Body of pancreas (tissue), 4 donors: ENCODE data around the gene RTP4. TPM values are rescaled to one million over a fixed set of nuclear protein-coding genes. Genes with fewer than 3 reads are reported as not detected.
A peak's percentile ranks its signal among the peaks of the same experiment; 100 is the strongest.
"Not testable (repeated sequence)": the region's sequence is repeated elsewhere in the genome, so short reads cannot be mapped to it uniquely, and the experiment has no call there.

Experiments
- ATAC-seq: fragments of 150-250 bp; one replicate; pipeline ENCODE4 v1.9.1; 2016
- DNase-seq, 4 donors: peaks; one replicate each; pipeline ENCODE4 v3.0.0-alpha.2; 2019
- H3K27ac ChIP-seq, 4 donors: fragments of 200-600 bp; sonication (generic); 1 replicate in 3 of 4; 2 replicates in 1 of 4; pipeline versions ENCODE4 v1.5.1 to v1.6.1; 2016 to 2019; ENCODE audit warnings: mild to moderate bottlenecking in 1 of 4, mixed read lengths in 1 of 4, moderate library complexity in 1 of 4
- H3K27me3 ChIP-seq, 2 donors: fragments of 200-600 bp; sonication (generic); one replicate each; pipeline ENCODE4 v1.6.0; 2016; ENCODE audit warnings: mild to moderate bottlenecking in 1 of 2
- H3K36me3 ChIP-seq, 2 donors: fragments of 200-600 bp; sonication (generic); replicated peaks in 1 of 2; 2 replicates each; pipeline ENCODE4 v1.5.1; 2016; ENCODE audit warnings: low read depth in 2 of 2; ENCODE audit not compliant: insufficient read depth in 1 of 2
- H3K4me1 ChIP-seq: fragments of 200-600 bp; sonication (generic); one replicate; pipeline ENCODE4 v1.6.0; 2016
- H3K4me3 ChIP-seq, 2 donors: fragments of 200-600 bp; sonication (generic); 1 replicate in 1 of 2; 2 replicates in 1 of 2; pipeline ENCODE4 v1.5.1; 2016 to 2019
- H3K9me3 ChIP-seq, 3 donors: fragments of 200-600 bp; sonication (generic); 1 replicate in 2 of 3; 2 replicates in 1 of 3; pipeline ENCODE4 v1.5.1; 2016
- POLR2A ChIP-seq, 3 donors: fragments of 450-650 bp; IDR thresholded peaks; one replicate each; pipeline ENCODE4 v1.6.1; 2016; ENCODE audit warnings: antibody characterized with exemption in 3 of 3, mild to moderate bottlenecking in 2 of 3
- WGBS, 2 donors: methylation state at CpG; one replicate each; pipeline ENCODE4 v1.1.5; 2017; 5-methylcytosine and 5-hydroxymethylcytosine counted together
- intact Hi-C: fragments of 100-400 bp; cut with DNase I; formaldehyde crosslinking; loops from one replicate; pipeline ENCODE4 v1.15.1; 2023
- total RNA-seq, 2 donors: library from RNA; depleted of rRNA; stranded (reverse); fragments of >200 nt; gene quantifications; one replicate each; pipeline ENCODE4 v1.1.0, GENCODE V29; 2016
- TF ChIP-seq, protein P1 (sequence below), 7 experiments: fragments of 450-650 bp in 4 of 7; fragments of 200-600 bp in 3 of 7; sonication (generic) in 3 of 7; IDR thresholded peaks; one replicate each; pipeline ENCODE4 v1.5.1; 2016 to 2019; ENCODE audit warnings: antibody characterized with exemption in 7 of 7

Gene RTP4
- total RNA-seq, 2 donors from 2014 or later, result 2.0 to 3.6 TPM

DNA sequence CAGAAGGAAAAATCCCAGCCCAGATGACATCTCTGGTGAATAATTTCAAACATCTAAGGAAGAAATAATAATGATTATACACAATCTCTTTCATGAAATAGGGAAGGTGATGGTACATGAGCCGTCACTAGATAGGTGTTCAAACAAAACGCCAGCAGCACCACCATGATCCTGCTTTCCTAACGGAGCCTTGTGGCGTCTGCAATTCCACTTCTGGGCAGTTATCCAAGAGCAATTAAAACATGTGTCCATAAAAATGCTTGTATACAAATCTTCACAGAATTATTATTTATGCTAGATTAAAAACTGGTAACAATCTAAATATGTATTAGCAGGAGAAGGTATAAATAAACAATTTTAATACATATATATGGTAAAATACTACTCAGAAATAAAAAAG lies 33.7 kb downstream of the RTP4 start:
- TF ChIP-seq POLR2A (IDR thresholded peaks at IDR 0.05), result no peak
- TF ChIP-seq, protein P1, sequence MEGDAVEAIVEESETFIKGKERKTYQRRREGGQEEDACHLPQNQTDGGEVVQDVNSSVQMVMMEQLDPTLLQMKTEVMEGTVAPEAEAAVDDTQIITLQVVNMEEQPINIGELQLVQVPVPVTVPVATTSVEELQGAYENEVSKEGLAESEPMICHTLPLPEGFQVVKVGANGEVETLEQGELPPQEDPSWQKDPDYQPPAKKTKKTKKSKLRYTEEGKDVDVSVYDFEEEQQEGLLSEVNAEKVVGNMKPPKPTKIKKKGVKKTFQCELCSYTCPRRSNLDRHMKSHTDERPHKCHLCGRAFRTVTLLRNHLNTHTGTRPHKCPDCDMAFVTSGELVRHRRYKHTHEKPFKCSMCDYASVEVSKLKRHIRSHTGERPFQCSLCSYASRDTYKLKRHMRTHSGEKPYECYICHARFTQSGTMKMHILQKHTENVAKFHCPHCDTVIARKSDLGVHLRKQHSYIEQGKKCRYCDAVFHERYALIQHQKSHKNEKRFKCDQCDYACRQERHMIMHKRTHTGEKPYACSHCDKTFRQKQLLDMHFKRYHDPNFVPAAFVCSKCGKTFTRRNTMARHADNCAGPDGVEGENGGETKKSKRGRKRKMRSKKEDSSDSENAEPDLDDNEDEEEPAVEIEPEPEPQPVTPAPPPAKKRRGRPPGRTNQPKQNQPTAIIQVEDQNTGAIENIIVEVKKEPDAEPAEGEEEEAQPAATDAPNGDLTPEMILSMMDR (IDR thresholded peaks at IDR 0.05), result no peak

DNA sequence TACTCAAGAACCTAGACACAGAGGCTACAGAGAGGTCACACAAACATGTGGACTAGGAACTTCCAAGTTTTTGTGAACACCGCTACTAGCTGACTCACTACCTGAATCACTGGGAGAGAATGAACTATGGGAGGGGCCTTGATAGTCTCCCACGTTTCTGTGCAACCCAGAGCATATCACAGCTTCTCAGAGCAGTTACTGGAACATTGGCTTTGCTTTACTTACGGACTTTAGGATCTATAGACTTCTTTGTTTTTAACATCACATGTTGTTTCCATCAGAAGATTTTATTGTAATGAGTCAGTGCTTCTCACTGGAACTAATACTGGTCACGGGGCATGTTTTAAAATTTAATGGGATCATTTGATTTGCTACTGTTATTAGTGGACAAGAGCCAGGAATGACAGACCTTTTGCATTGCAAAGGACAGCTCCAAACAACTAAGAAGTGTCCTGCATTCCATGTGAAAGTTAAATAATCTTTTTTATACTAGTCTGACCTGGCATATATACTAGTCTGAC lies 35.6 kb downstream of the RTP4 start:
- TF ChIP-seq, protein P1 (IDR thresholded peaks at IDR 0.05), result no peak
- no peak for TF ChIP-seq POLR2A (IDR thresholded peaks at IDR 0.05)
- no peak overlapping the region for H3K4me3 ChIP-seq
- ATAC-seq, result peak; percentile 73
- H3K9me3 ChIP-seq, result no peaks in the 10 kb centered on the region
- H3K27ac ChIP-seq, result peak overlapping the region in 2 of 4 donors; percentile 3 to 26
- H3K27me3 ChIP-seq, result no peaks in the 10 kb centered on the region
- peak in 1 of 4 donors; percentile 21 for DNase-seq
- H3K36me3 ChIP-seq, result no peaks in the 10 kb centered on the region
- no peaks in the 10 kb centered on the region for H3K4me1 ChIP-seq
- intact Hi-C loops, result no loop called here
- WGBS, 2 donors, result 28 to 34% methylated on average over 4 of the region's 4 CpGs

More for the DNA sequence above, 33.7 kb downstream of the RTP4 start:
- ATAC-seq (no peak), DNase-seq (no peak)
- Histone ChIP-seq H3K4me3 (no peak overlapping the region), H3K9me3 (no peaks in the 10 kb centered on the region), H3K36me3 (no peaks in the 10 kb centered on the region), H3K27me3 (no peaks in the 10 kb centered on the region), H3K27ac (no peak overlapping the region), H3K4me1 (no peaks in the 10 kb centered on the region)
- intact Hi-C loops, result no loop called here
- WGBS, 2 donors, result 63 to 66% methylated on average over 4 of the region's 4 CpGs

DNA sequence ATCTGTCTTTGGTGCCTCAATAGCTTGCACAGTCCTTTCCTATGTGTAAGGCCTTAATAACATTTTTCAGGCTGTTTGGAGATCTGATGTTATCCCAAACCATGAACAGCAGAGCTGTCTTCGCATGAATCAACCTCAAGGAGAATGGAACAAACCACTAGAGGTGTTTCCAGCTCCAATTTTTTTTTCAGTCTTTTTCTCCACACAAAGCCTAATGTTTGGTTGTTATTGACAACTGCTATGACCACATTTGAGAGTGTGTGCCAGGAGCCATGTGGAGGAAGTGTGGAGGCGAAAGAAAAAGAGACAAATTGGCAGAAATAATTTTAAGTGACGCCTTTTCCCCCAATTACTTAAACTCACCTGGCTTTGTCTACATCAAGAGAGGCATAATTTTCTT lies 38.7 kb downstream of the RTP4 start:
- no peaks in the 10 kb centered on the region for H3K4me1 ChIP-seq
- no peak for ATAC-seq
- 65 to 69% methylated on average over 3 of the region's 3 CpGs for WGBS, 2 donors
- intact Hi-C loops, result no loop called here
- no peak overlapping the region for H3K27ac ChIP-seq
- no peak for DNase-seq
- TF ChIP-seq, protein P1 (IDR thresholded peaks at IDR 0.05), result no peak
- TF ChIP-seq POLR2A (IDR thresholded peaks at IDR 0.05), result no peak
- no peaks in the 10 kb centered on the region for H3K36me3 ChIP-seq
- no peak overlapping the region for H3K4me3 ChIP-seq
- no peaks in the 10 kb centered on the region for H3K27me3 ChIP-seq
- H3K9me3 ChIP-seq, result no peaks in the 10 kb centered on the region

DNA sequence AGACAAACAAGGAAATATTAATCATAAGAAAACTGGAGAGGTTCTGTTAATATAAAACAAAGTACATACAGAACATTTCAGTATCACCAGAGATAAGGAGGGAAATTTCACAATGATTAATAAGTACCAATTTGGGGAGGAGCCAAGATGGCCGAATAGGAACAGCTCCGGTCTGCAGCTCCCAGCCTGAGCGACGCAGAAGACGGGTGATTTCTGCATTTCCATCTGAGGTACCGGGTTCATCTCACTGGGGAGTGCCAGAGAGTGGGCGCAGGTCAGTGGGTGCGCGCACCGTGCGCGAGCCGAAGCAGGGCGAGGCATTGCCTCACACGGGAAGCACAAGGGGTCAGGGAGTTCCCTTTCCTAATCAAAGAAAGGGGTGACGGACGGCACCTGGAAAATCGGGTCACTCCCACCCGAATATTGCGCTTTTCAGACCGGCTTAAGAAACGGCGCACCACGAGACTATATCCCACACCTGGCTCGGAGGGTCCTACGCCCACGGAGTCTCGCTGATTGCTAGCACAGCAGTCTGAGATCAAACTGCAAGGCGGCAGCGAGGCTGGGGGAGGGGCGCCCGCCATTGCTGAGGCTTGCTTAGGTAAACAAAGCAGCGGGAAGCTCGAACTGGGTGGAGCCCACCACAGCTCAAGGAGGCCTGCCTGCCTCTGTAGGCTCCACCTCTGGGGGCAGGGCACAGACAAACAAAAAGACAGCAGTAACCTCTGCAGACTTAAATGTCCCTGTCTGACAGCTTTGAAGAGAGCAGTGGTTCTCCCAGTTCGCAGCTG lies 44.0 kb downstream of the RTP4 start:
- H3K4me3 ChIP-seq, H3K36me3 ChIP-seq, DNase-seq, H3K27me3 ChIP-seq, H3K4me1 ChIP-seq, H3K9me3 ChIP-seq, intact Hi-C loops, ATAC-seq, H3K27ac ChIP-seq: not testable (repeated sequence)
- WGBS, 2 donors, result 60 to 67% methylated on average over 6 to 7 of the region's 35 CpGs

Other genes with a start within 250 kb of the RTP4 start
- 1 to 10 TPM in 1 of 2 donors, not detected in 1; 7.8 TPM for gene RPL39L, start 228.9 kb upstream of the RTP4 start, total RNA-seq
- gene RTP1, start 170.9 kb upstream of the RTP4 start, total RNA-seq, result not detected
- gene MASP1, start 76.6 kb upstream of the RTP4 start, total RNA-seq, result 1 to 10 TPM in 1 of 2 donors, not detected in 1; 2.3 TPM